Dendritic cell treated with granulocyte-macrophage colony-stimulating factor and Interleukin-4, amounts not matched to agents 40 ng/mL and 50 ng/mL, for 4 days (primary cell): ENCODE results near the gene LRRC14B.

Experiments used
- H3K27ac Mint-ChIP-seq: one replicate; pipeline ENCODE4 v1.8.0; 2022; ENCODE audit warnings: mild to moderate bottlenecking, mixed read lengths
- H3K27me3 Mint-ChIP-seq: one replicate; pipeline ENCODE4 v1.8.0; 2022; ENCODE audit warnings: mild to moderate bottlenecking, mixed read lengths
- H3K36me3 Mint-ChIP-seq: one replicate; pipeline ENCODE4 v1.8.0; 2022; ENCODE audit warnings: low read depth, mixed read lengths
- H3K4me1 Mint-ChIP-seq: one replicate; pipeline ENCODE4 v1.8.0; 2022; ENCODE audit warnings: low read depth, mixed read lengths
- H3K4me3 Mint-ChIP-seq: one replicate; pipeline ENCODE4 v1.8.0; 2022; ENCODE audit warnings: mild to moderate bottlenecking, moderate library complexity, mixed read lengths
- H3K9me3 Mint-ChIP-seq: one replicate; pipeline ENCODE4 v1.8.0; 2022; ENCODE audit warnings: mixed read lengths
- intact Hi-C: fragments of 100-400 bp; cut with micrococcal nuclease; formaldehyde crosslinking; loops from one replicate; pipeline ENCODE4 v1.15.0; 2022

LRRC14B gene

DNA sequence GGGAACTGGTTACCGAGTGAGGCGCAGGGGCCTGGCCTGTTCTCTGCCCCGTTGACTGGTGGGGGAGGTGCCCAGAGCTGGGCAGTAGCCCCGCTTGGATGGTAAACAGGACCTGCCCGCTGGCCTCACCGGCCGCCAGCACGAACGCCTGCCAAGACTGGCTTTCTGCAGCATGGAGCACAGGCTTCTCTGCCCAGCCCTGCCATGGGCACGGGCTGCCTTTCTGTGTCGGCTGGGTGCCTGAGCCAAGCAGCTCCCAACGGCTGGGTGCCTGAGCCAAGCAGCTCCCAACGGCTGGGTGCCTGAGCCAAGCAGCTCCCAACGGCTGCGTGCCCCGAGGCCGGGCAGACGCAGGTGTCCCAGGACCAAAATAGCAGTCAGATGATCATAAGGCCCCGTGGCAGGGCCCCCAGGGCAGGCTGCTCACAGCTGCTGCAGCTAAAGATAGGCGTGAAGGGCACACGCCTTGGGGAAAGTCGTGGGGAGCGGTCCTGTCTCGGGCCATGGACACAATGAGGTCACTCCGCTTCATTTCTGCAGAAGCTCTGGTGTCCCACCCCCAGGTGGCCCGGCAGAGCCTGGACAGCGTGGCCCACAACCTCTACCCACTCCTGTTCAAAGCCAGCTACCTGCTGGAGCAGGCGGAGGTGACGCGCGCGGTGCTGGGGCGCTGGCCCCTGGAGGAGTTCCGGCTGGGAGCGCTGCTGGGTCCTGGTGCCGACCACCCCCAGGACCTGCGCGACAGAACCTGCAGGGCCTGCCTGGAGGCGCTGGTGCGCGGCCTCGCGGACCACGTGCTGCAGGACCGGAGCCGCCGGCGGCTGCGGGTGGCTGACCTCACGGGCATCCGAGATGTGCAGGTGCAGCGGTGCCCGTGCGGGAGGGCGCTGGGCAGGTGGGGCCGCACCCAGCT is at the start of gene LRRC14B:
TSS of gene LRRC14B (plus strand) at position 460 of the 913 bp plus-strand sequence. CDS start at position 504, 44 bp downstream.
- Mint-ChIP-seq H3K36me3 (no peaks in the 10 kb centered on the region), H3K27me3 (peaks cover 45% of the 10 kb centered on the region), H3K9me3 (no peaks in the 10 kb centered on the region), H3K4me3 (no peak within 1 kb of the TSS), H3K27ac (no peak within 1 kb of the TSS), H3K4me1 (peaks cover 7% of the 10 kb centered on the region)
- intact Hi-C loops, result no loop called here

DNA sequence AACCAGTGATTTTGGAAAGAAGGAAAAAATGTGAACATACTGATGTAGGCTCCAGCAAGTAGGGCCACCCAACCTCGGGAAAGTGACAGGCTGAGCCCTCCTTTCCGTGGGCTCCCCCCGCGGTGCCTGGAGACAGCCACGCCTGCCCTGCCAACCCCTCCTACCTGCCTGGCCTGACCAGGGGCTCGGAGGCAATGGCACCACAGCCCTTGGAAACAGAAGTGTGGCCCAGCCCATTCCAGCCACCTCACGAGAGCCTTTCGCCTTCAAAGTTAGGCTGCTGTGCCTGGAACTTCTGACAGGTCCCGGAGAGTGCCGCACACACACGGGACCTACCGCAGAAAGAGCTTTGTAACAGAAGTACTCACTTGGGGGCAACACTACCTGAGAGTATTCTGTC is 49.5 kb upstream of the LRRC14B start:
- Mint-ChIP-seq H3K4me1 (no peaks in the 10 kb centered on the region), H3K27ac (no peak overlapping the region), H3K36me3 (no peaks in the 10 kb centered on the region), H3K4me3 (no peak overlapping the region), H3K27me3 (peaks cover 1% of the 10 kb centered on the region), H3K9me3 (peaks cover 5% of the 10 kb centered on the region)
- intact Hi-C loops, result no loop called here

DNA sequence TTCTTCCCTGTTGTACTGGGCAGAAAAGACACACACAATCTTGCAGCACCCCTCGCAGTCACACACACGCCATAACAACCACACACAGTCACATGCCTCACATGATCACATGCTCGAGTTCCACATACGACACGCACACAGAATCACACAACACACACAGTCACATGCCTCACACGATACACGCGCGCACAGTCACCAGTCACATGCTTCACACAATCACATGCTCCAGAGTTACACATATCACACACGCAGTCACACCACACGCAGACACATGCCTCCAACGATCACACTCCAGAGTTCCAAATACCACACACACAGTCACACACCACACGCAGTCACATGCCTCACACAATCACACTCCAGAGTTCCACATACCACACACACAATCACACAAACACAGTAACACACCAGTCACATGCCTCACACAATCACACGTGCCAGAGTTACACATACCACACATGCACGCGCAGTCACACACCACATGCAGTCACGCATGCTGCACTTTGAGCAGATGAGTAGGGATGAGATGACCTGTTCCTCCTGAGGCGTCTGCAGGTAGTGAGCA is 49.0 kb upstream of the LRRC14B start:
- Mint-ChIP-seq H3K4me3 (no peak overlapping the region), H3K4me1 (no peaks in the 10 kb centered on the region), H3K36me3 (no peaks in the 10 kb centered on the region), H3K9me3 (peaks cover 11% of the 10 kb centered on the region), H3K27me3 (peaks cover 3% of the 10 kb centered on the region), H3K27ac (no peak overlapping the region)
- intact Hi-C loops, result no loop called here

DNA sequence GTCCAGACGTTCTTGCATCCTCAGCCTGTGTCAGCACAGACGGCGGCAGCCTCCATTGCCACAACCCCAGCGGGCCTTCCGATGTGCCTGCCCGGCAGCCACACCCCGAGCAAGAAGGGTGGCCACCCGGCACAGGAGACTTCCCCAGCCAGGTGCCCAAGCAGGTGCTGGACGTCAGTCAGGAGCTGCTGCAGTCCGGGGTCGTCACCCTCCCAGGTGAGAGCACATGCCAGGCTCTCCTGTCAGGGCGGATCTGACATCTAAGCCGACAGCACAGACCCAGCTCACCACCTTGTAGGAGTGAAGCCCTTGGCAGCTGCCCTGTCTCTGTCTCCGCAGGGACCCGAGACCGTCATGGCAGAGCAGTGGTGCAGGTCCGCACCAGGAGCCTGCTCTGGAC is 48.3 kb upstream of the LRRC14B start:
- Mint-ChIP-seq H3K27ac (no peak overlapping the region), H3K36me3 (no peaks in the 10 kb centered on the region), H3K27me3 (peaks cover 3% of the 10 kb centered on the region), H3K4me3 (no peak overlapping the region), H3K4me1 (no peaks in the 10 kb centered on the region), H3K9me3 (peaks cover 18% of the 10 kb centered on the region)
- intact Hi-C loops, result no loop called here

DNA sequence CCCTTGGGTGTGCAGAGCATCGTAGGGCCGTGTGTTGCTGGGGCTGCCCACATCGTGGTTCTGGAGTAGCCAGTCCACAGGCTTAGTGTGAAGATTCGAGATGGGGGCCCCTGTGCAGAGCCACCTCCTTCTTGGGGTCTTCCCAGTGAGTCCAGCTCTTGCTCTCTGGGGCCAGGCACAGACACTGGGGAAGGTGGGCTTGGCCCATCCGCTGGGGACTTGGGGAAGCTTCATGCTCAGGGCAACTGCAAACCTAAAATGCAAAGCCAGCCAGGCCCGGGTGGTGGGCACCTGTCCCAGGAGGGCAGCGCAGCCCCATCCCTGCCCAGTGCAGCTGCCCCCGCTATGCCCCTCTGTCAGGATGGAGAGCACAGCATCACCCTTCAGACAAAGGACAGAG is 46.4 kb upstream of the LRRC14B start:
- Mint-ChIP-seq H3K27me3 (peaks cover 3% of the 10 kb centered on the region), H3K4me1 (no peaks in the 10 kb centered on the region), H3K4me3 (no peak overlapping the region), H3K9me3 (peaks cover 24% of the 10 kb centered on the region), H3K36me3 (no peaks in the 10 kb centered on the region), H3K27ac (no peak overlapping the region)
- intact Hi-C loops, result no loop called here

DNA sequence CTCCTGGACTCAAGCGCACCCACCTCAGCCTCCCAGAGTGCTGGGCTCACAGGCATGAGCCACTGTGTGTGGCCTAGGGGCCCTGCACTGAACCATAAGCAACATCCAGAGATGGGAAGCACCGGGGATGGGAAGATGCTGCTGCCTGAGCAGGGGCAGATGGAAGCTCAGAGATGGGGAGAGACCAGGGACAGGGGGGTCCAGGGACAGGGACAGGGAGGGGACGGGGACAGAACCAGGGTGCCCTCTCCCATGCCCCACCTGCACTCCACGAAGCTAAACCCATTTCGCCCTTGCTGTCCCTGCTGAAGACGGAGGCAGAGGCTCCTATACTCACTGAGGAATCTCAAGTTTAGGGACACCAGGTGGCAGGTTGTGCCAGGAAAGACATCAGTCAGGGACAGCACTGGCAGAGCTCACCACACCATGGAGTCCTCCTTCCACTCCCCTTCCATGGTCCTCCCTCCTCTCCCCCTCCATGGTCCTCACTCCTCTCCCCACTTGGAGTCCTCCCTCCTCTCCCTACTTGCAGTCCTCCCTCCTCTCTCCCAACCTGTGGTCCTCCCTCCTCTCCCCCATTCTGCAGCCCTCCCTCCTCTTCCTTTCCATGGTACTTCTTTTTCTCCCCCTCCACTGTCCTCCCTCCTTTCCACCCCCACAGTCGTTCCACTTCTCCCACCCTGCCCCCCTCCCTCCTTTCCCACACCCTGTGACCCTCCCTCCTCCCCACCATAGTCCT is 45.5 kb upstream of the LRRC14B start:
- Mint-ChIP-seq H3K9me3 (peaks cover 24% of the 10 kb centered on the region), H3K27me3 (peaks cover 3% of the 10 kb centered on the region), H3K27ac (no peak overlapping the region), H3K36me3 (no peaks in the 10 kb centered on the region), H3K4me3 (no peak overlapping the region), H3K4me1 (no peaks in the 10 kb centered on the region)
- intact Hi-C loops, result no loop called here

DNA sequence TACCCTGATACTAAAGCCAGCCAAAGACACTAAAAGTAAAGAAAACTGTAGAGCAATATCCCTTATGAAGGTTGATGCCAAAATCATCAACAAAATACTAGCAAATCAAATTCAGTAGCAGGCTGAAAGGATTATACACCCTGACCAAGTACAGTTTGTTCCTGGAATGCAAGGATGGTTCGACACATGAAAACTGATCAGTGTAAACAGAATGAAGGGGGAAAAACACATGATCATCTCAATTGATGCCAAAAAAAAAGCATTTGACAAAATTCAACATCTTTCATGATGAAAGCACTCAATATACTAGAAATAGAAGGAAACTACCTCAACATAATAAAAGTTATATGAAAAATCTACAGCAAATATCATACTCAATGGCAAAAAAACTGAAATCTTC is 43.5 kb upstream of the LRRC14B start:
- Mint-ChIP-seq H3K27ac (no peak overlapping the region), H3K9me3 (peaks cover 24% of the 10 kb centered on the region), H3K4me3 (no peak overlapping the region), H3K36me3 (no peaks in the 10 kb centered on the region), H3K4me1 (peaks cover 5% of the 10 kb centered on the region), H3K27me3 (peaks cover 6% of the 10 kb centered on the region)
- intact Hi-C loops, result no loop called here

DNA sequence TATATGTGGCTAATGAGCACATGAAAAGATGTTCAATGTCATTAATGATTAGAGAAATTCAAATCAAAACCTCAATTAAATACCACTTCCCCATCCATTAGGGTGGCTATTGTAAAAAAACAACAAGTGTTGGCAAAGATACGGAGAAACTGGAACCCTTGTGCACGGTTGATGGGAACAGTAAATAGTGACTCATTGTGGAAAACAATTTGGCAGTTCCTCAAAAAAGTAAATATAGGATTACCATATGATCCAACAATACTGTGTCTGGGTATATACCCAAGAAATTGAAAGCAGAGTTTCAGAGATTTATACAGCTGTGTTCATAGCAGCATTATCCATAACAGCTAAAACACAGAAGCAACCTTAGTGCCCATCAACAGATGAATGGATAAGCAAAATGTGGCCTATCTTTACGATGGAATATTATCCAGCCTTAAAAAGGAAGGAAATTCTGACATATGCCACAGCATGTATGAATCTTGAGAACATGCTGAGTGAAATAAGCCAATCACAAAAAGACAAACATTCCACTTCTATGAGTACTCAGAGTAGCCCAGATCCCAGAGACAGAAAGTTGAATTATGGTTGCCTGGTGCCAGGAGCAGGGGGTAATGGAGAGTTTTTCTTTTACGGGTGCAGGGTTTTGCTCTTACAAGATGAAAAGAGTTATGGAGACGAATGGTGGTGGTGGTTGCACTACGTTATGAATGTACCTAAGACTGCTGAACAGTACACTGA is 41.4 kb upstream of the LRRC14B start:
- intact Hi-C loops, result no loop called here
- peaks cover 24% of the 10 kb centered on the region for H3K9me3 Mint-ChIP-seq

DNA sequence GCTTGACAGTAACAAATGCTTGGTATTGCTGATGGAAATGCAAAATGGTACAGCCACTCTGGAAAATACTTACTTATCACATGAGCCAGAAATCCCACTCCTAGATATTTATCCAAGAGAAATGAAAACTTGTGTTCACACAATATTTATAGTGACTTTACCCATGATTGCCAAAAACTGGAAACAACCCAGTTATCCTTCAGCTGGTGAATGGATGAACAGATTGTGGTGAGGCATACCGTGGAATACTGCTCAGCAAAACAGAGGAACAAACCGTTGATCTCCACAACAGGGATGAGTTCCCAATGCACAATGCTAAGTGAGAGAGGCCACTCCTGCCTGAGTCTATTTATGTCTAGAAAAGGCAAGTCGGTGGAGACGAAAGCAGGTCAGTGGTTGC is 40.5 kb upstream of the LRRC14B start:
- Mint-ChIP-seq H3K4me1 (peaks cover 5% of the 10 kb centered on the region), H3K4me3 (no peak overlapping the region), H3K9me3 (peaks cover 24% of the 10 kb centered on the region), H3K27ac (no peak overlapping the region), H3K36me3 (no peaks in the 10 kb centered on the region), H3K27me3 (peaks cover 6% of the 10 kb centered on the region)
- intact Hi-C loops, result no loop called here

More for the DNA sequence above, 41.4 kb upstream of the LRRC14B start:
- Mint-ChIP-seq H3K4me1 (peaks cover 5% of the 10 kb centered on the region), H3K27ac (no peak overlapping the region), H3K4me3 (no peak overlapping the region), H3K36me3 (no peaks in the 10 kb centered on the region), H3K27me3 (peaks cover 6% of the 10 kb centered on the region)

DNA sequence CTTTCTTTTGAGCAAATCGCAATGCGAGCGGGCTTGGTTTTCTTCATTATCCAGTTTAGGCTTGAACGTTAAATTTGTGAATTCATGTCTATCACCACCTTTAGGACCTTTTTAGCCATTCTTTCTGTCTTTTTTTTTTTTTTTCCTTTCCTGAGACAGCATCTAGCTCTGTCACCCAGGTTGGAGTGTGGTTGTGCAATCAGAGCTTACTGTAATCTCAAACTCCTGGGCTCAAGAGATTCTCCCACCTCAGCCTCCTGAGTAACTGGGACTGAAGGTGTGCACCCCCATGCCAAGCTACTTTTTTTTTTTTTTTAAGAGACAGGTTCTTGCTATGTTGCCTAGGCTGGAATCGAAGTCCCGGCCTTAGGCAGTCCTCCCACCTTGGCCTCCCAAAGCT is 39.2 kb upstream of the LRRC14B start:
- Mint-ChIP-seq H3K4me3 (no peak overlapping the region), H3K4me1 (peaks cover 5% of the 10 kb centered on the region), H3K36me3 (no peaks in the 10 kb centered on the region), H3K9me3 (peaks cover 16% of the 10 kb centered on the region), H3K27me3 (peaks cover 3% of the 10 kb centered on the region), H3K27ac (no peak overlapping the region)
- intact Hi-C loops, result no loop called here

DNA sequence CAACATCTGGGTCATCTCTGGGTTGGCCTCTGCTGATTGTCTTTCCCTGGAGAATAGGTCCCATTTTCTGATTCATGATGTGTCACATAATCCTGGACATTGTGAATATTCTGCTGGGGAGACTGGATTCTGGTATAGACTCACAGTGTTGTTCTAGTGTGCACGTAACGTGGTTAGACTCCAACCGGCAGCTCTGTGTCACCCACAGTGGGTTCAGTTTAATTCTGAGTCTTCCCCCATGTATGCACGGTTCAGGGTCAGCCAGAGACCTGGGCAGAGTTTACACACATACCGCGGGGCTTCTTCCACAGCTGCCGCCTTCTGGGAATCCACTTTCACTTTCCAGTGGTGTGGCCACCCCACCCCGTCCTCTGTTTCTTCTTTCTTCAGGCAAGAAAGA is 38.0 kb upstream of the LRRC14B start:
- peaks cover 5% of the 10 kb centered on the region for H3K4me1 Mint-ChIP-seq
- H3K4me3 Mint-ChIP-seq, result no peak overlapping the region
- peaks cover 4% of the 10 kb centered on the region for H3K9me3 Mint-ChIP-seq
- intact Hi-C loops, result no loop called here
- H3K27ac Mint-ChIP-seq, result no peak overlapping the region
- H3K36me3 Mint-ChIP-seq, result no peaks in the 10 kb centered on the region
- H3K27me3 Mint-ChIP-seq, result peaks cover 3% of the 10 kb centered on the region

DNA sequence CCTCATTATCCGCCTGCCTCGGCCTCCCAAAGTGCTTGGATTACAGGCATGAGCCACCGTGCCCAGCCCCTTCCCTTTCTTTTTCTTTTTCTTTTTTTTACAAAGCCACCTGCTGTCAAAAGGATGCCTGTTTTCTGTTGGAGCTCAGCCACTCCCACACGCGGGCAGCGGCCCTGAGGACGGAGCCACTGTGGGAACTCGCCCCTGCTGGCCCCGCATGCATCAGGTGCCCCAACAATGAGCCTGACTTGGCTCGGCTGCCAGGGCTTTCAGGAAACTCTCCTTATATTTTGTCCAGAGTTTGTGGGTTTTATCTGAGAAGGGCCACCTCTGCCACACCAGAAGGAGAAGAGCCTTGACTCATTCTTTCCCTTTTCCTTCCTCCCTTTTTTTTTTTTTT is 37.1 kb upstream of the LRRC14B start:
- H3K27me3 Mint-ChIP-seq, result peaks cover 5% of the 10 kb centered on the region
- H3K36me3 Mint-ChIP-seq, result no peaks in the 10 kb centered on the region
- H3K27ac Mint-ChIP-seq, result no peak overlapping the region
- H3K4me3 Mint-ChIP-seq, result no peak overlapping the region
- intact Hi-C loops, result no loop called here
- no peaks in the 10 kb centered on the region for H3K9me3 Mint-ChIP-seq
- peaks cover 5% of the 10 kb centered on the region for H3K4me1 Mint-ChIP-seq

DNA sequence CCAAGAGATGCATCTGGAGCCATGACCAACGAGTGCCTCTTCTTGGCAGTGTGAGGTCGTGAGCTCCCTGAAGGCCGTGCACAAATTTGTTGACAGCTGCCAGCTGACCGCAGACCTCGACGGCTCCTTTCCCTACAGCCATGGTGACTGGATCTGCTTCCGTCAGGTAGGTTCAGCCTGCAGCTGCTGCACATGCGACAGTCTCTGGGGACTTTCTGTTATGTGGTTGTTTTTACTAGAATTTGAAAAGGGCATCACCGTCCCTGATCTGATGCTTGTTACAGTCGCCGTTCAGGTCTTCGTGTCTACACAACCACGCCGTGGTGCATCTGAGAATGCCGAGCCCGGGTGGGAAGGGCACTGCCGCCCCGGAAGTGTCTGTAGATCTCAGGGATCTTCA is 36.5 kb upstream of the LRRC14B start:
- Mint-ChIP-seq H3K27me3 (peaks cover 11% of the 10 kb centered on the region), H3K9me3 (no peaks in the 10 kb centered on the region), H3K4me1 (peaks cover 5% of the 10 kb centered on the region), H3K36me3 (no peaks in the 10 kb centered on the region), H3K27ac (no peak overlapping the region), H3K4me3 (no peak overlapping the region)
- intact Hi-C loops, result no loop called here
